ENCODE results near the gene DLG2.
A peak's percentile ranks its signal among the peaks of the same experiment; 100 is the strongest.

The DLG2 gene

DNA sequence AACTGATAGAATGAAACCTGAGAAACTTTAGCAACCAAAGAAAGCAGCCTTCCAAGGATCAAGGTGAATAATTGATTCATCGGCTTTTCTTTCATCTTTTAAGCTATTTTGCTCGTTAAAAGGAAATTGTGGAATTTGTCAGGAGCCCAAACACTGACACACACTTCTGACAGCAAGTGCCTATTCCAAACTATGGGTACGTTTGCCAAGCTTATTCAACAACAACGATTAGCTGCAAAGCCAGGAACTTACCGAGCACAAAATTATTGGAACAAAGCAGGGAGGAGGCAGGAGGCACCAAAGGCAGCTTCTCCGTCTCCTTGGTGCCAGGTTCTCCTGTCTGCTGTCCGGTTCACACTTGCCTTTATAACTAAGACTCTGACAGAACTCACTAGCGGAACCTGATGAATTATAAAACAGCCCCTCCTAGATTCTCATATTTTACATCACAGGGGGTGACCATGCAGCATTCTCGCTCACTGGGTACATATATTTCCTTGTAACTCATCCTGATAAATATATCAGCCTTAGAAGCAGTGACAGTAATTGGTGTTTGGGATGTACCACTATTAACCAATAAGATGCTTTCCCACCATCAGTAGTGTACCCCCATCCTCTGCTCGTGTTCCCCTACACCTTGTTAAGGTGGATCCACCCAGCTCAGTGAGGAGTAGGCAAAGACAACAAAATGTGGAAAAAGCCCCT, 1945.1 kb downstream of the DLG2 start:
- DNase-seq, result no peak

DNA sequence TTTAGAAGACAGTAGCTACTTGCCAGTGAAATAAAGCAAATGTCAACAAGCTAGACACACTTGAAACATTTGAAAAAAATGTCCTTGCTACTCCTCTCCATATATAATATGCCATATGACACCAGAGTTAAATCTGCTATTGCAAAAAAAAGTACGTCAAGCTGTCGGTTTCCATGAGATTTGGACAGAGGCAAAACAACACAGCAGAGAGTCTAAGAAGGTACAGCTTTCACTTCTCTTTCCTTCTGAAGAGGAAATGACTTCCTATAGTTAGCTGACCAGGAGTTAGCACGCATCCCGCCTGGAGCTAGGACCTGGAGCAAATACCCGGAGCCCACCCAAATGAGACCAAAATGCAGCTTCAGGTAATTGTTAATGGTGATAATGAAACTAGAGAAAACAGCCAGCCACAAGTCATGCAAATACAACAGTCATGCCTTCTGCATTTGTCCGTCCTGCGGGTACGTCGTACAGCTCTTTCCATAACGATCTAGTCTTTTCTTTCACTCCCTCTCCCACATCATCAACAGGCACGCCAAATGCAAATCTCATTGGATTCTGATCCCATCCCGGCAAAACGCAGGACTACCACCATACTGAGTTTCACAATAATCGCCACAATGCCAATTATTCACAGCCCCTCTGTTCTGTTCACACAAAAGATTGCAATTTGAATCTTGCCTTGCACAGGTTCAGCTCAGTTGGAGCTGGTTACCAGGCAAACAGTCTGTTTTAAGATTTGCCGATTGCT, 1945.9 kb downstream of the DLG2 start:
- DNase-seq, result peak; percentile 15

DNA sequence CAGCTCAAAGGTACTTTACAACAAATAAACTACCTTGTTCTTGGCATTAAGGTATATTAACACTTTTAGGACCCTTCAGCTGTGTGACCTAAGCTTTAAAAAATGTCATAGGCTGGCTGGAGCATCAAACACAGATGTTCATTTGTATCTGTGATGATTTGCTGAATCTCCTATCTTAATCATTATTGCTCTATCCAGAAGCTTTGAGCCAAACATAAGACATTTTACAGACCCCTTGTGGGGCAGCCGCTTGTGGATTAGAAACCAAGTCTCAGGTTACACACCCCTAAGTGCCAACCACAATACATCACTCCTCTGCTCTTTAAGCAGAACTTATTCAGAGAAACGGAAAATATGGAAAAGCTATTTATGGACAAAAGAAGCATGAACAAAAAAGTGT, 1946.8 kb downstream of the DLG2 start:
- DNase-seq, result peak; percentile 23

DNA sequence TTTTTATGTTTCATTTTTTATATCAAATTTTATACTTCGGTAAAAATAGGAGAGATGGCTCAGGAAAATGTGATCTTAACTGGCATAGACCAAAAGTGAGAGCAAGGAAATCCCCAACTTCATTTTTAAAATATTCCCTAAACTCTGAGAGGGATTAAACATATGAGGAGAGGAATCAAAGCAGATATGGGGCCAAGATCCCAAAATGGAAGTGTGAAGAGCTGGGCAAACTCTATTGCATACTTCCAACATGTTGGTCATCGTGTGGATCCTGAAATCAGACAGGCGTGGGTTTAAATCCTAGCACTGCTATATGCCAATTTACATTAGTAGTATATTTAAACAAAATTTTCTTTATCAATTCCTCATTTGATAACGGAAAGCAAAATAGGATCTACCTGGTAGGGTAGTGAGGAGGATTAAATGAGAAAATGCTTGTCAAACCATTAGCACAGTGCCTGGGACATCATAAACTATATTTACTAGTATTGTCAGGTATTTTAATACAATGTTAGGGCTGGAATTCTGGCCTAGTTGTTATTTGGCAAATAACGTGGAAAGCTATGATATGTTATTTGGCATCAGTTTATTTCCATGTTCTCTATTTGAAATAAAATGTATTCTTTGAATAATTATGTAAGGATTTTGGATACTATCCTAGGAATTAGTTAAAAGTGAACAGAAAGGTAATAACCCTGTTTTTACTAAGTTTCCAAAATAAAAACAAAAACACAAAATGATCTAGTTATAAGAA, 1948.1 kb downstream of the DLG2 start:
- no peak for DNase-seq

DNA sequence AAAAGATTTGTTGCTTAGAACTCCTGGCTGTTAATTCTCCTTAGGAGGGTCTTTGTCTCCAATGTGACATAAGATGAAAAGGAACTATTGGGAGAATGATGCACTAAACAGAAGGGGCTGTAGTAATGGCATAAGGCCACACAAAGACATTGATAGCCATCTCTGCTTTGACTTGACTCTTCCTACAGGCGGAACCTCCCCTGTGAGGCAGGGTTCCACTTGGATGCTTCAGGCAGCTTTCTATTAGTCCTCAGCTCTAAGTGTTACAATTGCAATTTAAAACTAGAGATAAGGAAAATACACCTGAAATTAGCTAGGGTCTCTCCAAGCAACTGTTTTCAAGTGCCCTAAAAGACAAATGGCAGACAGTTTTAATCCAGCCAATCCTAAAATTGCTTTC, 1949.4 kb downstream of the DLG2 start:
- no peak for DNase-seq

DNA sequence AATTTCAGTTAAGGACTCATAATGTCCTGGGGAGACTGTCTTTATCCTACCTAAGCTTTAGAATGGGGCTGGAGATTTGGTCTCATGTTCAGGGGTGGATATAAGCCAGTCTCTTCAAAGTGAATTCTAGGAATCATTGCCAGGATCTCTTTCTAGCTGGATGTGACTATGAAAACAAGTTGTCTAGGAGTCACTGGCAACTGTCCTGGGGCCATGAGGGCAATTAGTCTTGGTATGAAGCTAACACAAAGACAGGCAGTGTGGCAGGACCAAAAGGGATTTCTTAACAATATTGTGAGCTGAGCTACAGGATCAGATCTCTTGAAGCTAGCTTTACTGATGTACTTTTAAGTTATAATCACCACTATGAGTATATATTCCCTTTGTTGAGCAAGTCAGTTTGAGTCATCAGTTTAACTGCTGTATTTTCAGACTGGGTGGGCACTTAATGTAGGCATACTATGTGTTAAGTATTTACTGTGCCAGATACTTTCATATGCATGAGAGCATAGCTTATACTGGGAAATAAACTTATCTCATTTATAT, 1951.0 kb downstream of the DLG2 start:
- DNase-seq, result no peak

DNA sequence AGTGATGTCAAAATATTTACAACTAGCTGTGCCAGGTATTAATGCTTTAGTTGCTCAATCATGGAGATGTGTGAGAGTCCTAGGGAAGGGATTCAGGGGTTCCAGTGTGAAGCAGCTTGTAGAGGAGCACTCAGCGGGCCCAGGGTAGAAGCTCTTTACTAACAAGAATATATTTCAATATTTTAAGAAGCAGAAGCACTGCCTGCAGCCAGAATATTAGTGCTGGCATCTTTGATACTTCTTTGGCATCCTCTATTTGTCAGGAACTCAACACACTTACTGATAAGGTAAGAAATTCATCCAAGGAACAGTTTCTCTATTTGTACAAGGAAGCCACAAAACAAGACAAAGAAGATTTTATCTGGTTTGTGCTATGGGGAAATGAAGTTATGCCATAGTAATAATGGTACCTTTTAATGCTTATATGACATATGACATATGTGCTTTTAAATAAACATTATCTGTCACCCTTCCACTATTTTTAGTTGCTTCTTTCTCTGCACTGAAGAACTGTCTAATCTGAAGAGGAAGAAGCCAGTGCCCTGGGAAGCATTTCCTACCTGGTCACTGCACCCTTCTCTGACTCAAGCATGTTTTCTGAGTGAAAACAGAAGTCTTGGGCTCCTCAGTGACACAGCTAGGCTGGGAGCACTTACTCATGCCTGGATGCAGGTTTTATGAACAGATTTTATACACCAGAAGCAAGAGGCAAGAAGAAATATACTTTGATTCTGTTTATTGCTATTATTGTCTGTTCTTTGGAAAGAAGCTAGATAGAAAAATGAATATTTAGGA, 1952.8 kb downstream of the DLG2 start:
- no peak for DNase-seq

DNA sequence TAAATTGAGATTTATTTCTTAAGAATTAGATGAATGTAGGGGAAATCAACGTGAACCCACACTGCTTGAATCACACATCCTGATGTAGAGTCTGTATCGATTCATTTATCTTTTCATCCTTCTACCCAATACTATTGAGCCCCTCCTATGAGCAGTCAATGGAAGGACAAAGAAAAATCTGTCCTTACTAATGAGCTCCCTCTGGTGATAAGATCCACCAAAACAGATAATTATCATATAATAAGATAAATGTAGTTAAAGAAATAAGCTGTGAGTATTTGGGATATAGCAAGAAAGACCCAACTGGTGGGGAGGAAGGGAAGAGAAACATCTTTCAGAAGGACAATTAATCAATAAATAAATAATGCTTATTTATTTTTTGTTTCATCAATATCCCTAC, 1955.9 kb downstream of the DLG2 start:
- DNase-seq, result no peak

DNA sequence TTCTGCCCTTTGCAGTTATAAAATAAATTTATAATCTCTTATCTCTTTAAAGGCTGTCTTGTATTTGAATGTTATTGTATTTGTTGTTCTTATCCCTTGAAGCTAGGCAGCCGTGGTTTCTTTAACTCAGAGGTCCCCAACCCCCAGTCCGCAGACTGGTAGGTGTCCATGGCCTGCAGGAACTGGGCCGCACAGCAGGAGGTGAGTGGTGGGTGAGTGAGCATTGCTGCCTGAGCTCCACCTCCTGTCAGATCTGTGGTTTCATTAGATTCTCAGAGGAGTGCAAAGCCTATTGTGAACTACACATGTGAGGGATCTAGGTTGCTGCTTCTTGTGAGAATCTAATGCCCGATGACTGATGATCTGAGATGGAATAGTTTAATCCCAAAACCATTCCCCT, 1961.0 kb downstream of the DLG2 start:
- DNase-seq, result no peak

DNA sequence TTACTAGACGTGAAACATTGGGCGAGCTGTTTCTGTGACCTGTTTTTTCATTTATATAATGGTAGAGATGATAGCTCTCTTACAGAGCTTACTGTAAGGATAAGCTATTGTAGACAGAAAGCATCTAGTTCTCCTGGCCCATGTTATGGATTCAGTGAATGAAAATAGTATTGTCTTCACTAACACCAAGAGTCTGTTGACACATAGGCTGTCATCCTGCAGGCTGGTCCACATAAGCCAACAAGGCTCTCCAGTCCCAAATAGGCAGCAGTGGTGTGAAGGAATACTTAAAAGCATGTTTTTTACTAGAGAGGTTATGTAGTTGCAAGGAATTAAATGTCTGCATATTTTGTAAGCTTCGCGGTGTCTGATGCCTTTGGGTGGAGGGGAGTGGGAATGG, 1963.2 kb downstream of the DLG2 start:
- DNase-seq, result no peak

DNA sequence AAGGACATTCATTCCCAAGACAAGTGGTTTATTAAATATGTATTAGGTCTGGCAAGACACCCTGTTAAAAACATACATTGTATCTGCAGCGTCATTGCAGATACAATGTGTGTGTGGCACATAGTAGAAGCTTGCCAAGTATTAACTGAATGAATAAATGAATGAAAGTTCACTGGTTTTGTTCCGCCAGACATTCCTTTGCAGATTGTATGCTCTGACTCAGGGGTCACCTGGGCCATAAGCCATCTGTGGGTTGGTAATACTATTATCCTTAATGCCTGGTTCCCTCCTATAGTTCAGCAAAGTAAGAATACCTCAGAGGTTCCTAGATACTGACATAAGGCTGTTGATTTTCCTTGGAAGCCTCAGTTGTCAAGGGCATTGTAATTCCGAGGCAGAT, 1963.7 kb downstream of the DLG2 start:
- DNase-seq, result no peak

DNA sequence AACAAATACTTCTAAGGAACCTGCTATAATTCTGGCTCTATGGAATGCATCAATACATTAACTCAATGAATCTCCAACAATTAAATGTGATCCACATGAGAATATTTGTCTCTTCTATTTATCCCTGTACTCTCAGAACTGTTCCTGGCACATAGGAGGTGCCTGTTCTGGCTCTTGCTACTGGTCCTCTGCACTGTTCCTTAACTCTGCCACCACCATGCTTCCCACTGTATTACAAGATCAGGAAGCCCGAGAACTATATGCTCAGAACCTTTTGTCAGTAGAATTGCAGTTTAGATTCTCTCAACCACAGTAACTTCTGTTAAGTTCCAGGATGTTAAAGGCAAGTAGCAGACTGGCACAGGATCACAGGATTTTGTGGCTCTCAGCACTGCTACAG, 1964.7 kb downstream of the DLG2 start:
- DNase-seq, result no peak

DNA sequence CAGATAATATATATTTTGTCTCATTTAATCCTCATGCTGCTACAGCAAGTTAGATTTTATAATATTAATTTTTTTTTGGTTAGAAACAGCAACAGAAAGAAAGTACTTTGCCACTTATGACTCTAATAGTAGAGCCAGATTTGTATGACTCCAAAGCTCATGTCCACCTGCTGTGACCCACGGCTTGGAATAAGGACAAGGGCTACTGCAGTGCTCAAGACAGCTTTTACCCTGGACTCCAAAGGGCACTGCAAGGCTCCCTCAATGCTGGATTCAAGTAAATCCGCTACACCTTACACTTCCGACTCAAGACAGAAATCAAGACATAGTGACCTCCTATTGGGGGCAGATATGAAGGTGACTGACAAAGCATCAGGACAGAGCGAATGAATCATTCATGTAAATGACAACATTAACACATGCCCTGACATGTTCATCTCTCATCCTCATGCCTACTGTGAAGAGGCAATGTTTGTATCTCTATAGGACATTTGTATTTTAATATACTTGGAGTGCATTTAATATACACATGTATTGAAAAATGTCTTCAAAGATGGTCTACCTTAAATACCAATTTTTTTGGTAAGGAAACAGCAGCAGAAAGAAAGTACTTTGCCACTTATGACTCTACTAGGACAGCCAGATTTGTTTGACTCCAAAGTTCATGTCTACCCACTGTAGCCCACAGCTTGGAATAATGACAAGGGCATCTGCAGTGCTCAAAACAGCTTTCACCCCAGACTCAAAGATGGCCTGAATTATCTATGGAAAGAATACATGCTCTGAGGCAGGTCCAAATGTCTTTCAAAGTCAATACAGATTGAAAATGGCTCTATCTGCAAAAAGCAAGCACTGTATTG, 1965.4 kb downstream of the DLG2 start:
- DNase-seq, result no peak

DNA sequence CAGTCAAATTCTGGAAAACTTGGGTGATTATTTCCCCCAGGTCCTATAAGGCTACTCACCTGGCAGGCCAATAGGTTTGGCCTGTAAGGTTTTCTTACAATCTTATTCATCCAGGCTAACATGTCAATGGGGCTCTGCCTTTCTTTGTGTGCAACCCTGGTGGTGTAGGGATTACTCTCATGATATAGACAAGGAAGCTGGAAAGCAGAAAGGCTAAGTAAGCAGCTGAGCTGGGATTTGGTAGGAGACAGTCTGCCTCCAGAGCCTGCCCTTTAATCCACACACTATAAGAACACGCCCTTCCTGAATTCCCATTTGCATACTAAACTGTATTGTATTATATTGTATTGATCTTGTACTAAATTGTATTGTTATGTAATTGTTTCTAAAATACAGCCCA, 1967.7 kb downstream of the DLG2 start:
- DNase-seq, result no peak

DNA sequence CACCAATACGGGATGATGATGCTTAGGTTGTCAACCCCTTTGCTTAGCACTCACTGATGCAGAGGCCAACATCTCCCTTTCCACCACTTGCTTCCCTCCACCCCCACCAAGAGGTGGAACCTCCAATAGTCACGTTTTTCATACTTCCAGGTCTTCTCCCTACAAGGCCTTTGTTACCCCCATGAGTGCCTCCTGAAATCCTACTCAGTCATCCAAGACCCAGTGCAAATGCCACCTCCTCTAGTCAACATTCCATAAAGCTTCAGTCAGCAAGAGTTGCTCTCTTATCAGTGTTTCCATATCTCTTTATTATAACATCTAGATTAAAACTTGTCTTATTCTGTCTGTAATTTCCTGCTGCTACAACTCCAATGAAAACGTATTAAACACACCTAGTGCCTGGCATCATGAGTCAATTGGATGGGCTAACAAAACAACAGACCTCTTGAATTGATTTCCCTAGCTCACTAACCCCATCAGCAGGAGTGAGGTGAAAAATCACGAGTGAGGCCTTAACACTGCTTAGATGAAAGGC, 1970.3 kb downstream of the DLG2 start:
- no peak for DNase-seq

DNA sequence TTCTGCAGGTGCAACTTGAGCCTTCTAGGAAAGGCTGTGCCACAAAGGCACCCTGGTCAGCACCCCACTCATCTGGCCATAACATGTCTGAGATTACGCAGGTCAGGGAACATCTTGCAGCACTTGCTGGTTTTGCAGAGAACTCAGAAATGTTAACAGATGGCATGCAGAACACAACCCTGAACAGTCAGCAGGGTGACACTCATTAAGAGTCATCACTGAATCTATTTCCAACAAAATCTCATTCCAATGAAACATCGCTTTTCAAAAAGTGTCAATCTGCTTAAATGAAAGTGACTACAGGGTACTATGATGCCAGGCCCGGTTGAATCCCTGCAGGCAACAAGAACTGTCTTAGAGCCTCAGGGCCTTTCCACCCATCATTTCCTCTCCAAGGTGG, 1971.2 kb downstream of the DLG2 start:
- no peak for DNase-seq

DNA sequence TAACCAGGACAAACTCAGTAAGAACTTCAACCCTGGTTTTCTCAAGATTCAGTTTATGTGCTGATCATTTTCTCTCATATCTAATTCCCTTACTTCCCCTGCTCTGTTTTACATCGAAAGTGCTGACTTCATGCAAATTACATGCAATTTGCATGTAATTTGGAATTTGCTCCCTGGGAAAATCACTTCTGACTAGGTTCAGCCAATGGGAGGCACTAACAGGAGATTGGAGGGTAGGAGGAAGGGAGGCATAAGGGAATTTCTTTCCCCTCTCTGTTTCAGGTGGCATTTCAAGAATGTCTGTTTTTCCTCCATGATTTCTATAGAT, 1977.7 kb downstream of the DLG2 start:
- DNase-seq, result no peak

DNA sequence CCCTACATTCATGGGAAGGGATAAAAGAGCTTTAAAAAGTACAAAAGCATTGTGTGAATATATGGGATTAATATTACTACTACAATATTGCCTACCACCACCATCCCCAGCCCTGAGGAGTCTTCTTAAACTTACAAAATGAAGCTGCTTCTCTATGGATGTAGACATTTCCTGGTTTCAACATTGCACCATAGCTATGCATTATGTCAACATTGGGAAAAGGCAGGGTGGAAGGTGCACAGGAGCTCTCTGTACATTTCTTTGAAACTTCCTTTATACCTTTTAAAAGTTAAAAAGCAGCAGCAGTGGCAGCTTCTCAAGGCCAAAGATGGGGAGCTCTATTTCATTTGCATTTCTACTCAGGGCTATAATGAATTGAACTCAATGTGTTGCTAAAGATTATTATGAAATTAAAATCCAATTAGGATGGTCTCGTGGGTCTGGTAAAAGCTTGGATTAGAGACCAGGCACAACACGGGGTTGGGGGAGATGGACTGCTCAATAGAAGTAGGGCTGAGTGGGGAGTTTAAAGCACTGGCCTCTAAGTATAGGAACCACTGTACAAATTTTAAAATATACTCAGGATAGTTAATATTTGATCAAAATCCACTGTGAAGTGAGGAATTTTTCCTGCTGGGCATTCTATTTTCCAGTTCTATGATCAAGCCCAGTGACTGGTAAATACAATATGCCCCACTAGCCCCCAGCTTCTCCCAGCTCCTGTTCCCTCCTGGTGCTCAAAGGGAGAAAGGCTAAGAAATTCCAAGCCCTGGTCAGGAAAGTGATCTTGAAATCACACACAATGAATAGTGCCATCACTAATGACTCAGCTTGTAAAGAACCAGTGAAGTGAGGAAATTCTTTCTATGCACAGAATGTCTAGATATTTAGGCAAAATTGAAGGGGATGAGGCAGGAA, 1978.3 kb downstream of the DLG2 start:
- no peak for DNase-seq

DNA sequence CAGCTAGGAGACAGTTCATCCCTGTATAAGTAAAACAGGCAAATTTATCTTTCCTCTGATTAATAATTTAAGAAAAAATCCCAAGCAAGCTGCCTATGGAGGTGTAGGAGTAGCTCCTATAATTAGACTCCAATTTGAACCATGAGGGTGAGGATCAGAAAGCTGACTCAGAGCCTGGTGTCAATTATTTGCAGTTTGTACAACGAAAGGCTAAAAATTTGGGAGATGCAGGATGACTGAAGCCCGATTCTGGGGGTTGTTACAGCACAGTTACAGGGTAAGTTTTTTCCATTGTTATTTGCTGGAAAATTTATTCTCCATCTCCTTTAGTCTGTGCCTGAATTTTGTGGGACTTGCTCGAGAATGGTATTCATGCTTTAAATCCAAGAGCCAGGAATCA, 1981.6 kb downstream of the DLG2 start:
- no peak for DNase-seq

DNA sequence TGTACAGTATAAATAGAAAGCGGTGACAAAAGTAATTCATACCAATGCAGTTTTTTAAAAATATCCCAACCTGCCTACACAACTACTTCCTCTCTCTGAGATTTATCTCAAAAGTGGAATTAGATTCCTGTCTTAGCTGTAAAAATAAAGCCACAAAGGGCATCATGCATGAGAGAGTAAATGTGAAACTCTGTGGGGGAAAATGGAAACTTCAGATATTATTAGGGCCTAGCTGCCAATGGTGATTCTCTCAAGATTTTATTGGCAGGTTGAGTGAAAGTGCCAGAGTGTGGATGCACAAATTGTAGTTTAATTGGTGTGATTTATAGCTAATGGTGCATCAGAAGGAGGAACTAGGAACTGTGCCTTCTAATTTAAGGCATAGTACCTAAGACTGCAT, 1984.0 kb downstream of the DLG2 start:
- DNase-seq, result no peak

DNA sequence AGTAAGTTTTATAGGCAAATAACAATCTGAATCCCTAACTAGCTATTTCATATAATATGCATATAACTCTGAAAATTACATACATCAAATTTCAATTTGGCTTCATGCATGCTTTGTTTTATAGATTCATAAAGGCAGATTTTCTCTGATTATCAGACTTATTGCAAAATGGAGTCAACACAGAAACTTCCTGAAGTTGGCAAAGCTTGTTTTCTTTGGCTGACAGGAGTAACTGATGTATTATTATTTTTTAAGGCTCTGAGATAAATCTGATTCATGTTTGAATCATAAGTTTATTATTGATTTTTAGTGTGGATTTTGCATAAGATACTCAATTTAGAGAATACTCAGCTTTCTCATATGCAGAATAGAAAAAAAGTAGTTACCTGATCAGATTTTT, 1984.6 kb downstream of the DLG2 start:
- DNase-seq, result no peak
